KMS-11 (cell line): ENCODE data around the gene NFASC.

Experiments
- H2AFZ ChIP-seq: fragments of 200-600 bp; sonication (generic); 2 replicates; pipeline ENCODE4 v1.6.1; 2016; ENCODE audit warnings: antibody characterized with exemption, mixed run types, low read depth
- H3K27ac ChIP-seq: fragments of 200-600 bp; sonication (generic); 2 replicates; pipeline ENCODE4 v1.6.1; 2016; ENCODE audit warnings: mild to moderate bottlenecking, mixed run types
- H3K27me3 ChIP-seq: fragments of 200-600 bp; sonication (generic); 2 replicates; pipeline ENCODE4 v1.6.1; 2017; ENCODE audit warnings: mild to moderate bottlenecking, low read depth, mixed run types, moderate library complexity; ENCODE audit not compliant: insufficient read depth
- H3K36me3 ChIP-seq: fragments of 200-600 bp; sonication (generic); 2 replicates; pipeline ENCODE4 v1.6.1; 2017; ENCODE audit warnings: mild to moderate bottlenecking, mixed run types; ENCODE audit not compliant: insufficient read depth
- H3K4me1 ChIP-seq: fragments of 200-600 bp; sonication (generic); 2 replicates; pipeline ENCODE4 v1.6.1; 2016; ENCODE audit warnings: mild to moderate bottlenecking, low read depth, mixed run types; ENCODE audit not compliant: poor library complexity, severe bottlenecking
- H3K4me2 ChIP-seq: fragments of 200-600 bp; sonication (generic); 2 replicates; pipeline ENCODE4 v1.7.0; 2016; ENCODE audit warnings: mild to moderate bottlenecking, mixed run types
- H3K4me3 ChIP-seq: fragments of 200-600 bp; sonication (generic); IDR thresholded peaks from 2 replicates; pipeline ENCODE4 v1.6.1; 2017; ENCODE audit warnings: low read depth, low read length, mixed read lengths; ENCODE audit not compliant: insufficient read depth
- H3K79me2 ChIP-seq: fragments of 200-600 bp; sonication (generic); 2 replicates; pipeline ENCODE4 v1.6.1; 2016; ENCODE audit warnings: low read depth, mixed run types; ENCODE audit not compliant: insufficient read depth
- H3K9ac ChIP-seq: fragments of 200-600 bp; sonication (generic); 2 replicates; pipeline ENCODE4 v1.6.1; 2016; ENCODE audit warnings: mild to moderate bottlenecking, mixed run types
- H4K20me1 ChIP-seq: fragments of 200-600 bp; sonication (generic); 2 replicates; pipeline ENCODE4 v1.6.1; 2016; ENCODE audit warnings: mild to moderate bottlenecking, mixed run types; ENCODE audit not compliant: insufficient read depth
- TF ChIP-seq, protein P1 (sequence below): fragments of 200-600 bp; sonication (generic); conservative IDR thresholded peaks from 2 replicates; pipeline ENCODE4 v1.6.1; 2017; ENCODE audit warnings: low read depth, mild to moderate bottlenecking, antibody characterized with exemption, low read length, moderate library complexity, mixed read lengths

NFASC gene

DNA sequence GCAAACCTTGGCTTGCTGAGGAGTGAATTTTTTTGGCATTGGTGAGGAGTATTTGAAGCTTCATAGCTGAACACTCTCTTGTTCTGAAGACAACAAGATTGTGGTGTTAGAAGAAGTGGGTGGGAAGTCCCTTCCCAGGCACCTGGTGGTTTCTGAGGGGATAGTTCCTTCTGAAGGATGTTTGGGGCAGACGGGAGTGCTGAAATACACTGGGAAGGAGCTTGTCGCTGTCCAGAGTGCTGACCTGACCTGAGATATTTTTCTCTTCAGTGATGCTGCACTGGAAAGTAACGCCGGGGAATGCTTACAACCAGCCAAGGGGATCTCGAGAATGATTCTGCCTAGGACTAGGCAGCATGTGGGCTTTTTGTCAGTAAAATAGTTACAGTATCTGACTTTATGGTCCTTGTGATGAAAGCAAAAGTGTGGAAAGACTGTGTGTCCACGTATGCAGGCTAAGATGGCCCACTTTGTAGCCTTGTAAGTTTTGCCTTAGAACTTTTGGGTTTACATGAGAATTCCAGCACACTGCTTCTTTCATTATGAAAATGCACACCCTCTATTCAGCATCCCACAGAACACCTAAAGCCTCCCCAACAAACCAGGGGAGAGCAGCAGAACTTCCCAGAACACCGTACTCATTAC, 33.1 kb upstream of the NFASC start:
- no peaks in the 10 kb centered on the region for H3K79me2 ChIP-seq
- H3K4me2 ChIP-seq = no peak overlapping the region
- no peaks in the 10 kb centered on the region for H3K36me3 ChIP-seq
- H3K27ac ChIP-seq = no peak overlapping the region
- no peaks in the 10 kb centered on the region for H4K20me1 ChIP-seq
- no peaks in the 10 kb centered on the region; the same call in 1 of the 2 replicates for H3K27me3 ChIP-seq
- no peak overlapping the region for H3K4me3 ChIP-seq
- H3K4me1 ChIP-seq = no peaks in the 10 kb centered on the region
- no peak overlapping the region for H2AFZ ChIP-seq
- TF ChIP-seq, protein P1, sequence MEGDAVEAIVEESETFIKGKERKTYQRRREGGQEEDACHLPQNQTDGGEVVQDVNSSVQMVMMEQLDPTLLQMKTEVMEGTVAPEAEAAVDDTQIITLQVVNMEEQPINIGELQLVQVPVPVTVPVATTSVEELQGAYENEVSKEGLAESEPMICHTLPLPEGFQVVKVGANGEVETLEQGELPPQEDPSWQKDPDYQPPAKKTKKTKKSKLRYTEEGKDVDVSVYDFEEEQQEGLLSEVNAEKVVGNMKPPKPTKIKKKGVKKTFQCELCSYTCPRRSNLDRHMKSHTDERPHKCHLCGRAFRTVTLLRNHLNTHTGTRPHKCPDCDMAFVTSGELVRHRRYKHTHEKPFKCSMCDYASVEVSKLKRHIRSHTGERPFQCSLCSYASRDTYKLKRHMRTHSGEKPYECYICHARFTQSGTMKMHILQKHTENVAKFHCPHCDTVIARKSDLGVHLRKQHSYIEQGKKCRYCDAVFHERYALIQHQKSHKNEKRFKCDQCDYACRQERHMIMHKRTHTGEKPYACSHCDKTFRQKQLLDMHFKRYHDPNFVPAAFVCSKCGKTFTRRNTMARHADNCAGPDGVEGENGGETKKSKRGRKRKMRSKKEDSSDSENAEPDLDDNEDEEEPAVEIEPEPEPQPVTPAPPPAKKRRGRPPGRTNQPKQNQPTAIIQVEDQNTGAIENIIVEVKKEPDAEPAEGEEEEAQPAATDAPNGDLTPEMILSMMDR = no peak
- H3K9ac ChIP-seq = no peak overlapping the region

DNA sequence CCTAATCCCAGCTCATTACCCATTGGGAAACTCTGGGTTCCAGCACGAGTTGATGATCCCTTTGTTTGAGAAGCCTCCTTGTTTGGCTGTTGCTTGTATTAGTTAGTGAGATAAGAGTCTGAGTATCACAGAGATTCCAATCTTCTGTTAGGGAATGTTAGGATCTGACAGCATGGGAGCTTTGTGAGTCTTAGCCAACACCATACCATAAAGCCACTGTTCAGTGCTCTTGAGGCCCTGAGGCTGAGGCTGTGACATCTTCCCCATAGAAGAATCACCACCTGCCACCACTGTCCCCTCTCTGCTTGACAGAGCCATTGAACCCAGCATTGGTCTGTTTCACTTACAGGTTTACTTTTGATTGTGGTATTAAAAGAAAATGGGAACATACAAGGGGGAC, 29.3 kb upstream of the NFASC start:
- Histone ChIP-seq H3K27me3 (no peaks in the 10 kb centered on the region; the same call in 1 of the 2 replicates), H3K79me2 (no peaks in the 10 kb centered on the region), H4K20me1 (no peaks in the 10 kb centered on the region), H2AFZ (no peak overlapping the region), H3K9ac (no peak overlapping the region), H3K4me3 (no peak overlapping the region), H3K36me3 (no peaks in the 10 kb centered on the region), H3K4me1 (no peaks in the 10 kb centered on the region), H3K4me2 (no peak overlapping the region), H3K27ac (no peak overlapping the region)
- TF ChIP-seq, protein P1 = no peak

DNA sequence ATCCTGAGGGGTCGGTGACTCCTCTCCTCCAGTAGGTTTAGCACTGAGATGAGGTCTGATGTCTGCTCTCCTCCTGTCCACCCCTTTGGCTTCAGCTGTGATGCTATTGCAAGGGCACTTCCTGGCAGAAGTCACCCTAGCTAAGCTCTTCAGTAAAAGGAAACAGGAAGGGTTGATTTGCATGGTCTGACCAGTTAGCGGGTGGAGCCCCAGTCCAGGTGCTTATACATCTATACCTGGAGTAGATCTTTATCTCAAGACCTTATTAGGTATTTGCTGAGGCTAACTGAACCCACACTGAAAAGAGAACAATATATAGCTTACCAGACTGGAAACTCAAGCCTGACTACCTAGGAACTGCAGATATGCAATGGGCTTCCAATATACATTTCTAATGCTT, 28.9 kb upstream of the NFASC start:
- Histone ChIP-seq H2AFZ (no peak overlapping the region), H3K4me2 (no peak overlapping the region), H3K79me2 (no peaks in the 10 kb centered on the region), H3K4me3 (no peak overlapping the region), H3K27ac (no peak overlapping the region), H3K36me3 (no peaks in the 10 kb centered on the region), H4K20me1 (no peaks in the 10 kb centered on the region), H3K9ac (no peak overlapping the region), H3K27me3 (no peaks in the 10 kb centered on the region; the same call in 1 of the 2 replicates), H3K4me1 (no peaks in the 10 kb centered on the region)
- TF ChIP-seq, protein P1 = no peak

DNA sequence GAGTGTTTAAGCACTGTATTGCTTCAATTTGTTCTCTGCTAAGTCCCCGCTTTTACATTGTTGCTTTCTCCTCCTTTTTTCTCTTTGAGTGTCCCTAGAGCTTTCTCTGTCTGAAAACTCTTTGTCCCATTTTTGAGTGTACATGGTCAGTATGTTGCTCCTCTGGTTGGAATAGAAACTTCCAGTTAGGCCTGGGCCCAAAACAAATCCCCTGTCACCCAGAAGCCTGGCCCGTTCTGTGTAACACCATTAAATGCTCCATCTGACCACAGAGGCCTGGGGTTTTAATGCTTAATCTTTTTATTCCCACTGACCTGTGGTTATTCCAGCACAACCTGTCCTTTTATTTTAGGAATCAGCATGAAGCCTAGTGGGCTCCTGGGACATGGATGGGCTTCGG, 28.3 kb upstream of the NFASC start:
- H3K4me1 ChIP-seq = no peaks in the 10 kb centered on the region

More for the DNA sequence above, 28.3 kb upstream of the NFASC start:
- Histone ChIP-seq H3K9ac (no peak overlapping the region), H3K4me3 (no peak overlapping the region), H3K4me2 (no peak overlapping the region), H3K27ac (no peak overlapping the region), H4K20me1 (no peaks in the 10 kb centered on the region), H2AFZ (no peak overlapping the region), H3K36me3 (no peaks in the 10 kb centered on the region), H3K27me3 (no peaks in the 10 kb centered on the region; the same call in 1 of the 2 replicates), H3K79me2 (no peaks in the 10 kb centered on the region)
- TF ChIP-seq, protein P1 = no peak
